RCC 7860 (cell line): ENCODE data around the gene A4GNT.

Experiments
- DNase-seq: peaks from one replicate; pipeline ENCODE4 v3.0.0-alpha.2; 2015; ENCODE audit warnings: low spot score
- FAIRE-seq: peaks from 2 replicates; lab custom pipeline; 2012; peaks lifted over from hg19 to GRCh38; lab: Jason Lieb, UNC

A4GNT gene

DNA sequence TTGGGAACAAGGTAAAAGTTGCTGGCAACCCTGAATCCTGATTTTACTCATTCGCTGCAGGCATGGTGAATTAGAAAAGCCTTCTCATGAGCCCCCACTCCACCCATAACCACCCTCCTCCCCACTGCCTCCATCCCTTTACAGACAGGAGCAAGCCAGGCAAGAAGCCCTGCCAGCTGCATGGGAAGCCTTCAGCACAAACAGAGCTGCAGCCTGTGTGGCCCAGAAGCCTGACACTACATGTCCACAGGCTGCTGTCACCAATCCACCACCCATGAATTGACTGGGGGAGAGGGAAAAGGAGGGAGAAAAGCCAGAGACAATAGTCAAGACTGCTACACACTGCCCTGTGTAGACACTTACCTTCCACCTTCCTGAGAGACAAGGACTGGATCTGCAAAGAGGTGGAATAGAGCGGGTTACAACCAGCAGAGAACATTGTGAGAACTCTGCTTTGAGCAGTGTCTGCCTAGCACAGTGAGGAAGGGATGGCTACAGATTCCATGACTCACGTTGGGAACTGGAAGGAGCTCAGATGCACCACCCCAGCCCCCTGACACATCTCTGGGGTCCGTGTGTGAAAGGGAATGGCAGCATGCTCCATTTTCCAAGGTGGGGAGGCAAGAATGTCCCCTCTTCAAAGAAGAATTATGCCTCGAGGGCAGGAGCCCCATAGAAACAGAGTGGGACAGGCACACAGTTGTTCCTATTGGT lies 50.7 kb downstream of the A4GNT start:
- no peak for FAIRE-seq
- no peak for DNase-seq

DNA sequence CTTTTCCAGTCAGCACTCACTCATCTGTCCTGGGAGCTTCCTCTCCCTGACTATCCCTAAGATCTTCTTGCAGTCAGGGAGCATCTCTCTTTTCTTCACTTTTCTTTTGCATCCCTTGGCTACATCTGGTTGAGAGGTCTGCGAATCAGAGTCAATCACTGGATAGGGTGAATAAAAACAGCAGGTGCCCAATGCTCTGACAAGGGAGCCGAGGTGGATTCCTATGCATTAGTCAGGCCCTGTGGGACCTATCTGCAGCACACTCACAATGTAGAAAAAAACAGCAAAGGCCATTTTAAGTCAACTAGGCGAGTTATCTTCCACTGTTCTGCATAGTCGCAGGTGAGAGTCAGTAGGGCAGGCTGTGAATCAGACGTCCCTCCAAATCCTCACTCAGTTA lies 52.3 kb downstream of the A4GNT start:
- FAIRE-seq = no peak
- no peak for DNase-seq

DNA sequence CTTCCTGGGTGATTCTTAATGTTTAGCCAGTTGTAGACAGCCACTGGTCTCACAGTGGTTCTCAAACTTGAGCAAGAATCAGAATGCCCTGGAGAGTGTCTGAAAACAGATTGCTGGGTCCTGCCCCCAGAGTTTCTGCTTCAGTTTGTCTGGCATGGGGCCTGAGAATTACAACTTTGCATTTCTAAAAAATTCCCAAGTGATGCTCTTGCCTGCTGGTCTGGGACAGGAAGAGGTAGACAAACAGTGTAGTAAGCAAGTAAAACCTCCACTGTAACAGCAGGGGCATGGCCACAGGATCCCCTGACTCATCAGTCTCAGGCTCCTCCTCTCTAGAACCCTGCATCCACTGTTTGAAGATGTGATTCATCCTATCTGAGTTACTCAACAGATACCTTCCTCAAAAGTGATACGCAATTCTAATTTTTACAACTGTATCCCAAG lies 53.3 kb downstream of the A4GNT start:
- peak; percentile 97 for FAIRE-seq

DNA sequence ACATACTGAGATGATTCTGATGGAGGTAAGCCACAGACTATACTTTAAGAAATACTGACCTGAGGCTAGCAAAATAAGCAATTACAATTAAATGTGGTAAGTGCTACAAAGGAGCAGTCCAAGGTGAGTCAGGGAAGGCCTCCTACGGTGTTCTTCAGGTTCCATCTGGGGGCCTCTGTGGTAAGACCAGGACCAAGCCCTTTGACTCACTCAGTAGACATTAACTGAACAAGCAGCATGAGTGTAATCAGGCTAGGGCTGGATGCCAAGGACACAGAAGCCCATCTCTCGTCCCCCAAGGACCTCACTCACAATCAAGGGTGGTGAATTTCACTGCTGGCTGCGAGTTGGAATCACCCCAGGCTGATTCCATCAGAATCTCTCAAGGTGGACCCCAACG lies 54.1 kb downstream of the A4GNT start:
- peak; percentile 89 for FAIRE-seq

More for the DNA sequence above, 53.3 kb downstream of the A4GNT start:
- peak; percentile 94 for DNase-seq

More for the DNA sequence above, 54.1 kb downstream of the A4GNT start:
- peak; percentile 83 for DNase-seq
